Measurements from ENCODE around the gene PBRM1. TPM values are rescaled to one million over a fixed set of nuclear protein-coding genes. Genes with fewer than 3 reads are reported as not detected.

PBRM1 gene
- total and polyA plus RNA-seq, 2 experiments from 2014 or later, result 57.5 to 72.5 TPM

DNA sequence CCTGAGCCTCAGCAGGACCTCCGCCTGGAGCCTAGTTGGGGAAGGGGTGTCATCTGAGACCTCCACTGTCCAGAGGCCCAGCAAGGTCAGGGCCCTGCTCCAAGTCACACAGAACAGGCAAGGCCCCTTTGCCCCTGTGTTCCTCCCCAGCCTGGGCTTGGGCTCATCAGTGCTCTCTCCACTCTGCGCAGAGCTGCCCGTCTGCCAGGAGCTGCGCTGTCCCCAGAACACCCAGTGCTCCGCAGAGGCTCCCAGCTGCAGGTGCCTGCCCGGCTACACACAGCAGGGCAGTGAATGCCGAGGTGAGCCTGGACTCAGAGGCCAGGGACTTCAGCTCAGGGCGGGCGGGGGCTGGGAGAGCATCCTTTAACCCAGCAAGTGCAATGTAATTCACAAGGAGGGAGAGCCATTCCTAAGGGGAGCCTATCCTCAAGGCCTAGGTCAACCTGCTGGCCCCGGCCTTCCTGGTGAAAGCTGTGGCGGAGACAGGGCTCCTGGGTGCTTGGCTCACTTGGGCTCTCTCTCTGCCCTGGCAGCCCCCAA lies 182.8 kb downstream of the PBRM1 start:
- Histone ChIP-seq H3K4me3 (no peak overlapping the region), H3K4me1 (ENCODE audit: insufficient read depth) (no peaks in the 10 kb centered on the region), H3K4me2 (no peak overlapping the region), H3F3A (replicated peaks; ENCODE audit: low read depth) (no peaks in the 10 kb centered on the region), H2AFZ (no peak overlapping the region), H3K79me2 (replicated peaks; ENCODE audit: insufficient read depth) (no peaks in the 10 kb centered on the region), H3K36me3 (ENCODE audit: insufficient read depth) (no peaks in the 10 kb centered on the region), H3K9me2 (ENCODE audit: insufficient read depth) (no peaks in the 10 kb centered on the region), H3K27me3 (ENCODE audit: insufficient read depth) (no peaks in the 10 kb centered on the region), H4K20me1 (replicated peaks; ENCODE audit: insufficient read depth) (no peaks in the 10 kb centered on the region), H3K27ac (ENCODE audit: low read depth) (no peak overlapping the region)
- ATAC-seq, result peak; percentile 14; the same call in 2 of the 3 replicates
- Mint-ChIP-seq H3K9me3 (no peaks in the 10 kb centered on the region), H3K4me1 (peaks cover 6% of the 10 kb centered on the region; the same call in 1 of the 3 replicates), H3K27ac (no peak overlapping the region), H3K4me3 (no peak overlapping the region), H3K27me3 (ENCODE audit: insufficient read depth, low read depth, poor library complexity) (peaks cover 1% of the 10 kb centered on the region), H3K36me3 (ENCODE audit: low read depth) (no peaks in the 10 kb centered on the region)
- DNase-seq (ENCODE audit: low spot score), result no peak
- TF ChIP-seq ZNF462 (CRISPR knock-in tag; IDR thresholded peaks at IDR 0.05) (no peak), ZNF331 (CRISPR knock-in tag; IDR thresholded peaks at IDR 0.05; ENCODE audit: low read depth) (no peak), ZNF114 (CRISPR knock-in tag; IDR thresholded peaks at IDR 0.05) (no peak), STAT1 (IDR thresholded peaks at IDR 0.05; ENCODE audit: unreplicated experiment) (no peak), POLR2AphosphoS5 (IDR thresholded peaks at IDR 0.05; ENCODE audit: low read depth) (no peak)
- TF ChIP-seq, protein P1, sequence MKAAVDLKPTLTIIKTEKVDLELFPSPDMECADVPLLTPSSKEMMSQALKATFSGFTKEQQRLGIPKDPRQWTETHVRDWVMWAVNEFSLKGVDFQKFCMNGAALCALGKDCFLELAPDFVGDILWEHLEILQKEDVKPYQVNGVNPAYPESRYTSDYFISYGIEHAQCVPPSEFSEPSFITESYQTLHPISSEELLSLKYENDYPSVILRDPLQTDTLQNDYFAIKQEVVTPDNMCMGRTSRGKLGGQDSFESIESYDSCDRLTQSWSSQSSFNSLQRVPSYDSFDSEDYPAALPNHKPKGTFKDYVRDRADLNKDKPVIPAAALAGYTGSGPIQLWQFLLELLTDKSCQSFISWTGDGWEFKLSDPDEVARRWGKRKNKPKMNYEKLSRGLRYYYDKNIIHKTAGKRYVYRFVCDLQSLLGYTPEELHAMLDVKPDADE (IDR thresholded peaks at IDR 0.05), result no peak

Data from GM23338 (cell line).